AG04450 (cell line): ENCODE measurements around the gene DNAJC12. TPM values are rescaled to one million over a fixed set of nuclear protein-coding genes. Genes with fewer than 3 reads are reported as not detected.

ENCODE experiments used
- CTCF ChIA-PET: fragments of 300-600, 350-600 bp; formaldehyde crosslinking; extraction: SDS; loops from one replicate; lab custom pipeline; 2022; ENCODE audit warnings: antibody characterized with exemption, inconsistent platforms; lab: Charles Lee
- POLR2A ChIA-PET: fragments of 350-600 bp; formaldehyde crosslinking; extraction: SDS; loops from one replicate; lab custom pipeline; 2021; ENCODE audit warnings: antibody characterized with exemption, inconsistent platforms; lab: Yijun Ruan, JAX
- DNase-seq: peaks from one replicate; pipeline ENCODE4 v3.0.0-alpha.2; 2011; ENCODE audit warnings: low read depth, low spot score
- H3K27ac ChIP-seq: one replicate; pipeline ENCODE4 v1.5.1; 2012; ENCODE audit warnings: low read depth, low read length, control low read depth
- H3K27me3 ChIP-seq: one replicate; pipeline ENCODE4 v1.6.0; 2012; ENCODE audit warnings: low read length; ENCODE audit not compliant: control insufficient read depth, insufficient read depth
- H3K4me3 ChIP-seq: 2 replicates; pipeline ENCODE4 v1.5.1; 2011; ENCODE audit warnings: mild to moderate bottlenecking, low read depth, low read length, control low read depth
- H3K9me3 ChIP-seq: 2 replicates; pipeline ENCODE4 v1.5.1; 2012; ENCODE audit warnings: low read length; ENCODE audit not compliant: control insufficient read depth, insufficient read depth
- polyA plus RNA-seq: library from polyadenylated mRNA; depleted of rRNA; stranded (reverse); fragments of >200 nt; gene quantifications from 2 replicates; pipeline ENCODE4 v1.2.3, GENCODE V29; 2011
- TF ChIP-seq, protein P1 (sequence below): IDR thresholded peaks from 2 replicates; pipeline ENCODE4 v1.5.1; 2011; ENCODE audit warnings: low read depth, low read length, control low read depth, inconsistent platforms

Gene DNAJC12
- polyA plus RNA-seq, 1 experiment, result 8.3 TPM

DNA sequence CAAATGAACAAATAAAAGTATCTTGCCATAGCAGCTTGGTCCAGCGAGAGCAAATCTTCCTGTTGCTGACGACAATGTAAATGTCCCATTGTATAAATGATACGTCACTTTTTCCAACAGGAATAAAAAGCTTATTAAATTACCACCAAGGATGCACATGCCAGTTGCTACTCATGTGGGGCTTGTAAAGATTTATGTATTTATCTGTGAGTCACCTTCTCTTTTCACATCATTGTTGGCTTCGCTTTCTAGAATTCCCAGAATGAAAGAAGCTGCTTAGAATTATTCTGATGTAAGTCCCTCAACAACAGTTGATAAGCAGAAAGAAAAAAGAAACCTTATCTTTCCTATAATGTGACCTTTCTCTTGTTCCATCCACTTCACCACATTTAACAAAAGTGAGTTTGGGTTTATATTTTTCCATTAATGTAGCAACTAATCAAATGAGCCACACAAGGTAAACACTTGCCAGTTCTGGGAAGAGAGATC is 22.4 kb downstream of the DNAJC12 start:
- H3K27ac ChIP-seq, result no peak overlapping the region
- H3K27me3 ChIP-seq, result no peaks in the 10 kb centered on the region
- CTCF ChIA-PET, result interaction anchor here (0.7 kb wide), 1 partner anchor 291 kb away, joined by 3 read pairs; no protein-coding TSS in a partner anchor
- DNase-seq, result no peak
- POLR2A ChIA-PET, result no interaction called here
- H3K9me3 ChIP-seq, result no peaks in the 10 kb centered on the region
- no peak overlapping the region for H3K4me3 ChIP-seq
- TF ChIP-seq, protein P1, sequence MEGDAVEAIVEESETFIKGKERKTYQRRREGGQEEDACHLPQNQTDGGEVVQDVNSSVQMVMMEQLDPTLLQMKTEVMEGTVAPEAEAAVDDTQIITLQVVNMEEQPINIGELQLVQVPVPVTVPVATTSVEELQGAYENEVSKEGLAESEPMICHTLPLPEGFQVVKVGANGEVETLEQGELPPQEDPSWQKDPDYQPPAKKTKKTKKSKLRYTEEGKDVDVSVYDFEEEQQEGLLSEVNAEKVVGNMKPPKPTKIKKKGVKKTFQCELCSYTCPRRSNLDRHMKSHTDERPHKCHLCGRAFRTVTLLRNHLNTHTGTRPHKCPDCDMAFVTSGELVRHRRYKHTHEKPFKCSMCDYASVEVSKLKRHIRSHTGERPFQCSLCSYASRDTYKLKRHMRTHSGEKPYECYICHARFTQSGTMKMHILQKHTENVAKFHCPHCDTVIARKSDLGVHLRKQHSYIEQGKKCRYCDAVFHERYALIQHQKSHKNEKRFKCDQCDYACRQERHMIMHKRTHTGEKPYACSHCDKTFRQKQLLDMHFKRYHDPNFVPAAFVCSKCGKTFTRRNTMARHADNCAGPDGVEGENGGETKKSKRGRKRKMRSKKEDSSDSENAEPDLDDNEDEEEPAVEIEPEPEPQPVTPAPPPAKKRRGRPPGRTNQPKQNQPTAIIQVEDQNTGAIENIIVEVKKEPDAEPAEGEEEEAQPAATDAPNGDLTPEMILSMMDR, result no peak

DNA sequence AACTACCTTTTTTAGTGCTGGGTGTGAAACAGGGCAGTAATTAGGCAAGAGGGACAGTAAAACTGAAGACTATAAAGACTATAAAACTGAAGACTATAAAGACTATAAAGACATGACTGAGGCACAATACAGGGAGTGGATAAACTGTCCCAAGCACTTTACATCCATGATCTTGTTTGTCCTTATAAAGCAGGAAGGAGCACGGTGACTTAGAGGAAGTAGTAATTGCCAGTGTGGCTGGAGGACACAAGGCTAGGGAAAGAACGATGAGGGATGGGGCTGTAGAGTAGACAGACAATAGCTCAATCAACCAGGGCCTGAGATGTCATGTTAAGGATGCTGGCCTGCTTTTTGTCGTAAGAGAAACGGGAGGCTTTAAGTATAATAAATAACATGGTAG is 26.0 kb downstream of the DNAJC12 start:
- Histone ChIP-seq H3K27me3 (no peaks in the 10 kb centered on the region), H3K9me3 (no peaks in the 10 kb centered on the region), H3K27ac (no peak overlapping the region), H3K4me3 (no peak overlapping the region)
- no peak for DNase-seq
- TF ChIP-seq, protein P1, result no peak
- ChIA-PET POLR2A (no interaction called here), CTCF (no interaction called here)

DNA sequence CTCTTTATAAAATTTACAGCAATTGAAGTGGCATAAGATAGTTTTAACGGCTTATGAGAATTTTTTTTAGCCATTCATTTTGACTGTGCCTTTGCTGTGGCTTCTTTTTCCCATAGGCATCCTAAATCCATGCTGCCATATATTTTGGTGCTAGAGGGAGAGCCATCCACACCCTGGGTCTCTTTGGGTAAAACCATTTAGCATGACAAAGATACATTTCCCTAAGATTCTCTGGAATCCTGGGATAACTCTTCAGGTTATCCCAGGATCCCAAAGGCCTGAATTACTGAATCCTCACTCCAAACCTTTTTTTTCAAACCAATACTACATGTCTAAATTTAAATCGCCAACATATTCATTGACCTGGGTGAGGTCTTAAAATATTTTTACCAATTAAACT is 28.9 kb downstream of the DNAJC12 start:
- Histone ChIP-seq H3K27me3 (no peaks in the 10 kb centered on the region), H3K27ac (no peak overlapping the region), H3K4me3 (no peak overlapping the region), H3K9me3 (no peaks in the 10 kb centered on the region)
- ChIA-PET POLR2A (no interaction called here), CTCF (interaction anchor here (1.2 kb wide), 1 partner anchor 111 kb away, joined by 3 read pairs; no protein-coding TSS in a partner anchor)
- TF ChIP-seq, protein P1, result no peak
- no peak for DNase-seq

DNA sequence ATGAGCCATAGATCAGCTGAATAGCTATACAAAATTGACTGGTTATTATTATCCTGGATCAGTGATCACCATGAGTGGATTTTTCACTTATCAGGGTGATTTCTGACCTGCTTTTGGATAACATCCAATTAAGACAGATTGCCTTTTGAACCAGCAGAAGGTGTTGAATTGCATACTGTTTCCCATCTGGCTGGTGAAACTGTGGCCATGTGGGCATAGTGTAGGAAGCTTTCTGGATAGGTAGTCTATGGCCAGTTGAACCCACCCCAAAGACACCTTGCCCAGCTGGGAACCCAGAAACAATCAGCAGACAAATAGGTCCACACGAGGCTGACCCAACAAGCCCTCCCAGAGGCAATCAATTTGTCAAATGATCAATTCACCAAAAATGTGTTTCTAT is 29.3 kb downstream of the DNAJC12 start:
- Histone ChIP-seq H3K27me3 (no peaks in the 10 kb centered on the region), H3K9me3 (no peaks in the 10 kb centered on the region), H3K4me3 (no peak overlapping the region), H3K27ac (no peak overlapping the region)
- TF ChIP-seq, protein P1, result no peak
- CTCF ChIA-PET, result interaction anchor here (1.2 kb wide), 1 partner anchor 111 kb away, joined by 3 read pairs; no protein-coding TSS in a partner anchor
- POLR2A ChIA-PET, result interaction anchor here (0.7 kb wide), 1 partner anchor 8 kb away, joined by 3 read pairs; no protein-coding TSS in a partner anchor
- no peak for DNase-seq

DNA sequence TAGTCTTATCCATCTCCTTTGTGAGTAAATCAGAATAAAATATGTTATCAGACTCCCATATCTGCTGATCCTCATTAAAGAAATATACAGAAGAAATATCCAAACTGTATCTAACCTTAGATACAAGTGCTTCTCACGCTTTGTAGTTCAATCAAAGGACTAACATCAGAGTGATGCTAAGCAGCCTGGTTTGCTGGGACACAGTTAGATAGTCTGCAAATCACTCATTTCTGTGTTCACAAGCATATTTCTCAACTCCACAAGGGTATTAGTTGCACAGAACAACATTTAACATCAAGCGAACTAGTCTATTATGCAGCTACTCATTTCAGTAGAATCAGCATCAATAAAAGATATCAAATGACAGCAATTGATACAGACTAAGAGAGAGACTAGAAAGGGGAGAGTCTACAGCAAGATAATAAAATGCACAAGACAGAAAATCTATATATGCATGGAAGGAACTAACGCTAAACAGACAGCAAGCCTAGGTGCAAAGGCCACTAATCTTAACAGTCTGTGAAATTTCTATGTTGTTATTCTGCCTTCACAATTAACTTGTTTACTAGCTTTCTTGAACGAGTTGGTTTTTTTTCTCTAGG is 30.0 kb downstream of the DNAJC12 start:
- no peaks in the 10 kb centered on the region for H3K27me3 ChIP-seq
- H3K9me3 ChIP-seq, result no peaks in the 10 kb centered on the region
- H3K4me3 ChIP-seq, result no peak overlapping the region
- no peak overlapping the region for H3K27ac ChIP-seq
- TF ChIP-seq, protein P1, result no peak
- no peak for DNase-seq
- ChIA-PET POLR2A (interaction anchor here (0.7 kb wide), 1 partner anchor 9 kb away, joined by 3 read pairs; no protein-coding TSS in a partner anchor), CTCF (interaction anchor here (1.1 to 1.2 kb wide), 2 partner anchors 16 to 110 kb away, joined by 3 read pairs; no protein-coding TSS in a partner anchor)
